Measurements from ENCODE around the gene COMMD9.

COMMD9 gene

DNA sequence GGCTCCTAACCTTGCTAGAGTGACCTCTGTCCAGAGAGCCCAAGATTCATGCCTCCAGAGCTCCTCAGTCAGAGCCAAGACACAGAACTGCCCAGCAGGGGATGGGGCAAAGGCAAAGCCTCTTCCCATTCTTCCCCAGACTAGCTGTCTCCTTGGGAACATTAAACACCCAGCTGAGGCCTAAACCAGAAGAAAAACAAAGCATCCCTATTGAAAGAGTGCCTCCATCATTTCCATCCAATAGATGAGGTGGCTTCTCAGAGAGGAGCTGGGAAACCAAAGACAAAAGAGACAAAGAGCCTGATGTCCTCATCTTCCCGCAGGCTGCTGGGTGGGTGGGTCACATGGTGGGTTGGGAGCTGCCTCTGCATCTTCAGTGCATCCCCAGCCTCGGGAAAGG is 37.4 kb downstream of the COMMD9 start:
- no peak for DNase-seq

DNA sequence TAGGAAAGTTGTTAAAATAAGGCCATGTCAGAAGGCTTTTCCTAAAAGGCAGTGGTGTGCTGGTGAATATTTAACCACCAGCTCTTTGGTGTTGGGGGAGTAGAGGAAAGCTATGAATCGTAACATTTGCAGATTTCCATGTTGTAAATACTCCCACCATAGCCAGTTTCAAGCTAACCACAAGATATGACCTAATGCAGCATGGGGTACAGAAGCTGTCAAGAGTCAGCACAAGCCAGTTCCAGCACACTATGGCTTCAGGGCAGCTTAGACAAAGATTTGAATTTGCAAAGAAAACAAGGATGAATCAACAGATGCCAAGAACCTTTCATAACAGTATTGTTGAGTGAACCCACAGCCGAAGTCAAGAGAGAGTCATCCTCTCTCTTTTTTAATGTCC is 40.0 kb downstream of the COMMD9 start:
- no peak for DNase-seq

DNA sequence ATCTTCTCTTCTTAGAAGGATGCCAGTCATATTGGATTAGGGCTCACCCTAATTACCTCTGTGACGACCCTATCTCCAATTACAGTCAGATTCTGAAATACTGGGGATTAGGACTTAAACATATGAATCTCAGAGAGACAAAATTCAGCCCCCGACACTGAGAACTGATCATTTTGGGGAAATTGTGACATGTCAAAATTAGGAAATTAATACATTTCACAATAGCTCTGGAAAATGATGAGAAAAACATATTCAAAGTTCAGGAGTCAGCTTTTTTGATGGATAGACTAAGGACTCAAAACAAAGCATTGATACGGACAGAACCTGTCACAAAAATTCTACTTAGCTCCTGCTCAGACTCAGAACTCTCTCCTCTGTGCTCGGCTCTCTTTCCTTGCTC is 40.8 kb downstream of the COMMD9 start:
- DNase-seq = no peak

GRCh38 chr11:36247493-36247892 is 41.7 kb downstream of the COMMD9 start:
- no peak for DNase-seq

DNA sequence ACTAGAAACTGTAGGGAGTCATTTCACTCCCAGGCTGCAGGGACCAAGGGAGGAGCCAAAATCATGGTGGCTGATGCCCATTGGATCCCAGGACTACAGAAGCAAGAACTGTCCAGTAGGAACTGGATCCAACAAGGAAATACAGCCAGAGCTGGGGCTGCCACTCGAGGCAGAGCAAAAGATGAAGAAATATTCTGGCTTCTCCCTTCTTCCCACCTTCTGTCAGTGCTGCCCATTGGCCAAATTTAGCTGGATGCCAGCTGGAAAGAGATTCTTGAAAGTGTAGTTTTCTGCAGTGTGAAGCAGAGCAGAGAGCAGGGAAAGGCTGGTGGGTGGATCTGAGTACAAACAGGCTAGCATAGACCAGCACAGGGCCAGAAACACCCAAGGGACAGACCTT is 45.6 kb downstream of the COMMD9 start:
- no peak for DNase-seq

- no peak for DNase-seq
Observed at GRCh38 chr11:36241497-36241896, 47.7 kb downstream of the COMMD9 start.

DNA sequence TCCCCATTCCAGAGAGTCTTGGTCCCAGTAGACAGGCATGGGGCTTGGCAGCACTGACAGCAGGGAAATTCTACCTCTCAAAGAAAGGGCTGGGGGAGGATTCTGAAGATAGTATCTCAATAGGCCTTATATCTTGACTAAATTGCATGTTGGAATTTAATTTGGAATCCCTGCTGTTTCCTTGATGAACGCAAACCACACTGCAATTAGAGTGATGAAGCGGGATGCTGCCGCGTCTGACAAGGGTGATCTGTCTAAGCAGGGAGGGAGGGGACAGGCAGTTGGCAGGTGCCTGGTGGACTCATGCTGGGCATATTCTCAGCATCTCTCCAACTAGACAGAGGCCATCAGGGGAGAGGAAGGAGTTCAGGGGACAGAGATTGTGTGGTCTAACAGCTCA is 48.4 kb downstream of the COMMD9 start:
- DNase-seq = no peak

DNA sequence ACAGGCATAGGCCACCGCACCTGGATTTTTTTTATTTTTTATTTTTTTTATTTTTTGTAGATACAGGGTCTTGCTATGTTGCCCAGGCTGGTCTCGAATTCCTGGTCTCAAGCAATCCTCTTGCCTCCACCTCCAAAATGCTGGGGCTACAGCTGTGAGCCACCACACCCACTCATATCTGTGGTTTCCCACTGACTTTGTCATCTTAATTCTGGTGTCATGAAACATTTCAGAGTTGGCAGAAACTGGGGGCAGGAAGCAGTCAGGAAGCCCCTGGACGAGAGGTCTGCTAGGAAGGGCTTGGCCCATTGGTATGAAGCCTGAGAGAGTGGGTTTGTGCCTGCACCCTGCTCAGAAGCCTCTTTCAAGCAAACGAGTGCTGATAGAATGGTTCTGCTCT is 49.1 kb downstream of the COMMD9 start:
- no peak for DNase-seq

- no peak for DNase-seq
Observed at GRCh38 chr11:36239636-36240035, 49.6 kb downstream of the COMMD9 start.

- no peak for DNase-seq
Observed at GRCh38 chr11:36238881-36239280, 50.3 kb downstream of the COMMD9 start.

- no peak for DNase-seq
Observed at GRCh38 chr11:36238036-36238631, 51.1 kb downstream of the COMMD9 start.

DNA sequence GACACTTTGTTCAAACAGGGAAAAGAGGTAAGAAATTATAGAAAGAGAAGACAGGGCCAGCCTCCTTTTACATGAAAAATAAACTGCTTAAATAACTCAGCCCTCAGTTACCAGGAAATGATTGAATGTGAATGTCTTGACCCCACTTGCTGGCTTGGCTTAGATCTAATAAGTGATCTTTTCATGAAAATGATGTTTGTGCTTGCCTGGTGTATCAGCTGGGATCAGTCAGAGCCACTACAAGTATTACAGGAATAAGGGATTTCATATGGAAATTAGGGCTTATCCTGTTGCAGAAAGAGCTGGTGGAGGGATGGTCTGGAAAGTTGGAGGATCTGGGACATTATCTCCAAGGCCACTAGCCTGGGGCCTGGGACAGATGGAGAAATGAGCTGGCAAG is 51.8 kb downstream of the COMMD9 start:
- no peak for DNase-seq

DNA sequence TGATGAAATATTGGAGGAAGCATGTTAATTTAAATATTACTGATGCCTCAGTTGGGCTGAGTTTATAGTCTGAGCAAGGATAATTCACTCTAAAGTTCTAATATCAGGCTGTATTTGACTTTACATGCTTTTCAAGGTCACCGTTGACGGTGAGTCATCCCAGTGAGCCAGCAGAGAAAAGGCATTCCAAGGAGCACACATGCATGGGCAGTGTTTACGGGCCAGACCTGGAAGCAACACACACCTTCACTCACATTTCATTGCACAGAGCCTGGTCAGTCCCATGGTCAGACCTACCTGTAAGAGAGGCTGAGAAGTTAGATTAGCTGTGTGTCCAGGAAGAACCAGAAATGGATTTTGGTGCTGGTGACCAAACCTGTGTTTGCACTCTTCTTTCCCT is 53.5 kb downstream of the COMMD9 start:
- DNase-seq = no peak

- DNase-seq = no peak
Observed at GRCh38 chr11:36234825-36235224, 54.4 kb downstream of the COMMD9 start.

GRCh38 chr11:36233204-36233603 is 56.0 kb downstream of the COMMD9 start:
- no peak for DNase-seq

- no peak for DNase-seq
Observed at GRCh38 chr11:36230779-36231699, 58.2 kb downstream of the COMMD9 start.

DNA sequence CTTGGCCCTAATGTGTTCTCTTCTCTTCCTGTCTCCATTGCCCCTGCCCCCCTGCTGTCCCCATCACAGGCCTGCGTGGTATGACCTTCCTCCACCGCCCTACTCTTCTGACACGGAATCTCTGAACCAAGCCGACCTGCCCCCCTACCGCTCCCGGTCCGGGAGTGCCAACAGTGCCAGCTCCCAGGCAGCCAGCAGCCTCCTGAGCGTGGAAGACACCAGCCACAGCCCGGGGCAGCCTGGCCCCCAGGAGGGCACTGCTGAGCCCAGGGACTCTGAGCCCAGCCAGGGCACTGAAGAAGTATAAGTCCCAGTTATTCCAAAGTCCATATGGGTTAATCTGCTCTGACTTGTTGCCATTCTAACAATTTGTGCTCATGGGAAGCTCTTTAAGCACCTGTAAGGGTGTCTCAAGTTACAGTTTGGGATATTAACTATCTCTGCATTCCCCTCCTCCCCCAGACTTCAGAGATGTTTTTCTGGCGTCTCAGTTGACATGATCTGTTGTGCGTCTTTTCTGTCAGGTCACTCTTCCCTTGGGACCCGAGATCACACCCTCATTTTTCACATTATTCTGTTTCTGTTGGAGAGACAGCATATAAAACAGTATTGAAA is 60.0 kb downstream of the COMMD9 start:
- no peak for DNase-seq

DNA sequence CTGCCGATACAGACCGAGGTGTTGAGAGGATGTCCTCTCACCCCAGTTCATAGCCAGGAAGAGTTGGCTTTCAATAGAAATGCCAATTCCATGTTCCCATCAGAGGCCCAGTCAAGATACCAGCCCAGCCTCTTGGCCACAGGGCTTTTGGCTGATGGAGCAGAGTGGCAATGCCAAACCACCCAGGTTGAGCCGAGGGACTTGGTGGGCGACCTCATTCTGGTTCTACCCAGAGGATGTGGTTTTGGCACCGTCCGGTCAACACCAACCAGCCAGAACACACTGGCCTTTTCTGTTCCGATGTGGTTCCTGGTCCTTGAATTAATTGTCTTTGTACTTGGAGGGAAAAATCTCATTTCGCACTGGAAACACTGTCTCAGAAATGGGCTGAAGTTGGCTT is 60.5 kb downstream of the COMMD9 start:
- DNase-seq = no peak

GRCh38 chr11:36227044-36227443 is 62.2 kb downstream of the COMMD9 start:
- DNase-seq = no peak

GRCh38 chr11:36224209-36224882 is 64.9 kb downstream of the COMMD9 start:
- no peak for DNase-seq

GRCh38 chr11:36222831-36223635 is 66.2 kb downstream of the COMMD9 start:
- DNase-seq = no peak

Data from activated T-cell treated with anti-CD3 and anti-CD28 coated beads, Interleukin-2, amount 50 U/mL, for 1 hour (primary cell).